MM.1S (cell line): ENCODE results near the gene CHORDC1.
"Not testable (repeated sequence)": the region's sequence is repeated elsewhere in the genome, so short reads cannot be mapped to it uniquely, and the experiment has no call there.

Experiments
- DNase-seq: peaks from one replicate; pipeline ENCODE4 v3.0.0-alpha.2; 2015
- H2AFZ ChIP-seq: fragments of 300-600 bp; sonication (generic); 2 replicates; pipeline ENCODE4 v1.6.0; 2016; ENCODE audit warnings: antibody characterized with exemption, low read length
- H3F3A ChIP-seq: fragments of 300-600 bp; sonication (generic); 2 replicates; pipeline ENCODE4 v1.6.1; 2016; ENCODE audit warnings: mild to moderate bottlenecking, antibody characterized with exemption, low read length, moderate library complexity, mixed read lengths; ENCODE audit not compliant: insufficient read depth
- H3K27ac ChIP-seq: fragments of 300-600 bp; sonication (generic); 2 replicates; pipeline ENCODE4 v1.5.1; 2016; ENCODE audit warnings: mild to moderate bottlenecking, low read length
- H3K27me3 ChIP-seq: fragments of 300-600 bp; sonication (generic); replicated peaks from 2 replicates; pipeline ENCODE4 v1.6.0; 2016; ENCODE audit warnings: low read length; ENCODE audit not compliant: insufficient read depth
- H3K36me3 ChIP-seq: fragments of 300-600 bp; sonication (generic); replicated peaks from 2 replicates; pipeline ENCODE4 v1.6.1; 2016; ENCODE audit warnings: mild to moderate bottlenecking, low read length, mixed read lengths; ENCODE audit not compliant: insufficient read depth
- H3K4me1 ChIP-seq: fragments of 300-600 bp; sonication (generic); 2 replicates; pipeline ENCODE4 v1.6.1; 2016; ENCODE audit warnings: low read length, mixed read lengths
- H3K4me2 ChIP-seq: fragments of 300-600 bp; sonication (generic); 2 replicates; pipeline ENCODE4 v1.6.0; 2016; ENCODE audit warnings: low read depth, low read length
- H3K4me3 ChIP-seq: fragments of 300-600 bp; sonication (generic); 2 replicates; pipeline ENCODE4 v1.5.1; 2016; ENCODE audit warnings: low read length, mixed read lengths
- H3K79me2 ChIP-seq: fragments of 300-600 bp; sonication (generic); 2 replicates; pipeline ENCODE4 v1.6.1; 2016; ENCODE audit warnings: mixed run types, low read length, mixed read lengths
- H3K9ac ChIP-seq: fragments of 300-600 bp; sonication (generic); 2 replicates; pipeline ENCODE4 v1.6.1; 2016; ENCODE audit warnings: low read length, mixed read lengths
- H3K9me2 ChIP-seq: fragments of 300-600 bp; sonication (generic); replicated peaks from 2 replicates; pipeline ENCODE4 v1.6.1; 2016; ENCODE audit warnings: mild to moderate bottlenecking, low read length, mixed read lengths; ENCODE audit not compliant: insufficient read depth
- H3K9me3 ChIP-seq: fragments of 300-600 bp; sonication (generic); replicated peaks from 2 replicates; pipeline ENCODE4 v1.6.1; 2016; ENCODE audit warnings: mild to moderate bottlenecking, low read length, mixed read lengths; ENCODE audit not compliant: insufficient read depth
- H4K20me1 ChIP-seq: fragments of 300-600 bp; sonication (generic); 2 replicates; pipeline ENCODE4 v1.6.1; 2016; ENCODE audit warnings: mild to moderate bottlenecking, low read length, moderate library complexity, mixed read lengths; ENCODE audit not compliant: insufficient read depth
- EZH2 ChIP-seq: fragments of 300-600 bp; sonication (generic); optimal IDR thresholded peaks from 2 replicates; pipeline ENCODE3; 2017; ENCODE audit warnings: low read depth, mild to moderate bottlenecking, antibody characterized with exemption, low read length, mixed read lengths
- EZH2phosphoT487 ChIP-seq: fragments of 300-600 bp; sonication (generic); IDR thresholded peaks from 2 replicates; pipeline ENCODE4 v1.6.1; 2018; ENCODE audit warnings: antibody characterized with exemption, low read length
- TF ChIP-seq, protein P1 (sequence below): fragments of 300-600 bp; sonication (generic); IDR thresholded peaks from 2 replicates; pipeline ENCODE4 v1.5.1; 2016; ENCODE audit warnings: antibody characterized with exemption, low read length, mixed read lengths

Gene CHORDC1

DNA sequence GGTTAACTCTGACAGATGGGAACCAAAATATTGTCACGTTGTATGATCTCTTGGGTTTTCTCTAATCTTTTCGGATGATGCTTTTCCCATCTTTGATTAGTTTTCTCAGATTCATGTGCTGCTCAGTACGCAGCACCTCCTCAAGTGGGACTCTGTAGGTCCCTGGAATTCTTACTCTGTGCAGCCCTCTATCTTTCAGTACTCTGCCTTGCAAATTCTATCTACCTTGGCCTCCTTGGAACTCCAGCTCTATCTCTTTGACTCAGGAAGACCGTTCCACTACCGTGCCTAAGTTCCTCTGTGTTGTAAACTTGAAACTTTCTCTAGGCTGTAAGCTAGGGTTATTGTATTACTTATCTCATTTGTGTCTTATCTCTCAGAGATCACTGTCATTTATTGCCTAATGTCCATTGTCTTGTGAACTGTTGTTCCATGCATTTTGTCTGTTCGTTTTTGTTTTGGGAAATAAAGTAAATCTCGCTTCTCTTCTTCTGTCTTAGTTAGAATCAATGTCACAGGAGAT is 20.1 kb upstream of the CHORDC1 start:
- no peak overlapping the region for H2AFZ ChIP-seq
- no peaks in the 10 kb centered on the region for H3K4me1 ChIP-seq
- no peak overlapping the region for H3K9ac ChIP-seq
- no peaks in the 10 kb centered on the region for H3F3A ChIP-seq
- DNase-seq: no peak
- H3K4me3 ChIP-seq: no peak overlapping the region
- no peak overlapping the region for H3K4me2 ChIP-seq
- no peaks in the 10 kb centered on the region for H3K9me2 ChIP-seq
- no peaks in the 10 kb centered on the region for H3K79me2 ChIP-seq
- H4K20me1 ChIP-seq: no peaks in the 10 kb centered on the region
- TF ChIP-seq, protein P1, sequence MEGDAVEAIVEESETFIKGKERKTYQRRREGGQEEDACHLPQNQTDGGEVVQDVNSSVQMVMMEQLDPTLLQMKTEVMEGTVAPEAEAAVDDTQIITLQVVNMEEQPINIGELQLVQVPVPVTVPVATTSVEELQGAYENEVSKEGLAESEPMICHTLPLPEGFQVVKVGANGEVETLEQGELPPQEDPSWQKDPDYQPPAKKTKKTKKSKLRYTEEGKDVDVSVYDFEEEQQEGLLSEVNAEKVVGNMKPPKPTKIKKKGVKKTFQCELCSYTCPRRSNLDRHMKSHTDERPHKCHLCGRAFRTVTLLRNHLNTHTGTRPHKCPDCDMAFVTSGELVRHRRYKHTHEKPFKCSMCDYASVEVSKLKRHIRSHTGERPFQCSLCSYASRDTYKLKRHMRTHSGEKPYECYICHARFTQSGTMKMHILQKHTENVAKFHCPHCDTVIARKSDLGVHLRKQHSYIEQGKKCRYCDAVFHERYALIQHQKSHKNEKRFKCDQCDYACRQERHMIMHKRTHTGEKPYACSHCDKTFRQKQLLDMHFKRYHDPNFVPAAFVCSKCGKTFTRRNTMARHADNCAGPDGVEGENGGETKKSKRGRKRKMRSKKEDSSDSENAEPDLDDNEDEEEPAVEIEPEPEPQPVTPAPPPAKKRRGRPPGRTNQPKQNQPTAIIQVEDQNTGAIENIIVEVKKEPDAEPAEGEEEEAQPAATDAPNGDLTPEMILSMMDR: no peak
- no peaks in the 10 kb centered on the region for H3K36me3 ChIP-seq
- H3K27me3 ChIP-seq: no peaks in the 10 kb centered on the region
- no peaks in the 10 kb centered on the region for H3K9me3 ChIP-seq
- no peak overlapping the region for H3K27ac ChIP-seq

DNA sequence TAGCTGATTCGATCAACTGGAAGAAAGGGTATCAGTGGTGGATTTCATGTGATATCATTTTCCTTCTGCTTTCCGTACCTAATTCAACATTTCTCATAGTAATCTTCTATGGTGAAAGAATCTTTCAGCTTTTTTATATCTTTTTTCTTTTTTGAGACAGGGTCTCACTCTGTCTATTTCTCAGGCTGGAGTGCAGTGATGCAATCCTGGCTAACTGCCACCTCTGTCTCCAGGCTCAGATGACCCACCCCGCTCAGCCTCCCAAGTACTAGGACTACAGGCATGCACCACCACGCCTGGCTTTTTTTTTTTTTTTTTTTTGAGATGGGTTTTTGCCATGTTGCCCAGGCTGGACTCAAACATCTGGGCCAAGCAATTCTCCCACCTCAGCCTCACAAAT is 18.6 kb upstream of the CHORDC1 start:
- H3K9ac ChIP-seq: no peak overlapping the region
- no peaks in the 10 kb centered on the region for H3K9me2 ChIP-seq
- no peaks in the 10 kb centered on the region for H3K4me1 ChIP-seq
- no peaks in the 10 kb centered on the region for H3K79me2 ChIP-seq
- H3K4me3 ChIP-seq: no peak overlapping the region
- TF ChIP-seq, protein P1: no peak
- no peak for TF ChIP-seq EZH2phosphoT487
- no peak for TF ChIP-seq EZH2
- no peaks in the 10 kb centered on the region for H4K20me1 ChIP-seq
- H3K4me2 ChIP-seq: no peak overlapping the region
- DNase-seq: no peak
- H3K27me3 ChIP-seq: no peaks in the 10 kb centered on the region
- H3F3A ChIP-seq: no peaks in the 10 kb centered on the region
- no peaks in the 10 kb centered on the region for H3K36me3 ChIP-seq
- no peaks in the 10 kb centered on the region for H3K9me3 ChIP-seq
- no peak overlapping the region for H2AFZ ChIP-seq
- H3K27ac ChIP-seq: no peak overlapping the region

DNA sequence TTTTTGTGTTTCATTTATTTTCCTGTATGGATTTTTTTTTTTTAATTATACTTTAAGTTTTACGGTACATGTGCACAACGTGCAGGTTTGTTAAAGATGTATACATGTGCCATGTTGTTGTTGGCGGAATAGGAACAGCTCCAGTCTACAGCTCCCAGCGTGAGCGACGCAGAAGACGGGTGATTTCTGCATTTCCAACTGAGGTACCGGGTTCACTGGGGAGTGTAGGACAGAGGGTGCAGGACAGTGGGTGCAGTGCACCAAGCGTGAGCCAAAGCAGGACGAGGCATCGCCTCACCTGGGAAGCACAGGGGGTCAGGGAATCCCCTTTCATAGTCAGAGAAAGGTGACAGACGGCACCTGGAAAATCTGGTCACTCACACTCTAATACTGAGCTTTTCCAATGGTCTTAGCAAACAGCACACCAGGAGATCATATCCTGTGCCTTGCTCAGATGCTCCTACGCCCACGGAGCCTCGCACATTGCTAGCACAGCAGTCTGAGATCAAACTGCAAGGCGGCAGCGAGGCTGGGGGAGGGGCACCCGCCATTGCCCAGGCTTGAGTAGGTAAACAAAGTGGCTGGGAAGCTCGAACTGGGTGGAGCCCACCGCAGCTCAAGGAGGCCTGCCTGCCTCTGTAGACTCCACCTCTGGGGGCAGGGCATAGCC is 17.3 kb upstream of the CHORDC1 start:
- H3K4me2 ChIP-seq, H3K27me3 ChIP-seq, H3K9ac ChIP-seq, H3K4me3 ChIP-seq, H3F3A ChIP-seq, H2AFZ ChIP-seq, DNase-seq, H3K79me2 ChIP-seq, H3K4me1 ChIP-seq, H3K9me3 ChIP-seq, H4K20me1 ChIP-seq, H3K9me2 ChIP-seq, H3K36me3 ChIP-seq, H3K27ac ChIP-seq: not testable (repeated sequence)

DNA sequence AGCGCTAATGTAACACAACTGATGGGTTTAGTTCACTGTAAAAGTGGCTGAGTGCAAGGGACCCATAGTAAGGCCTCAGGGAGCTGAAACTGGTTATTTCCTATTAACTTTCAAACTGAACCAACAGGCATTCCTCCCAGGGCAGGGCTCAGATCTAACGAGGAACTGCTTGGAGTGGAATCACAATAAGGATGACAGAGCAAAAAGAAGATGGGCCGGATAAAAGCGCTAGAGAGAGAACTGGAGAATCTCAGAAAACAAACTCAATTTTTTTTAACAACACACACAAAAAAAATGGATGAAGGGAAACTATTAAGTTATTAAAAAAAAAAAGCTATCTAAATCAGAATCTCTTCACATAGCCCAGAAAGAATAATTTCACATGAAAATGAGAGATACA is 14.2 kb upstream of the CHORDC1 start:
- Histone ChIP-seq H3K27ac (no peak overlapping the region), H3K36me3 (no peaks in the 10 kb centered on the region), H3F3A (no peaks in the 10 kb centered on the region), H3K9me2 (no peaks in the 10 kb centered on the region), H4K20me1 (no peaks in the 10 kb centered on the region), H3K4me1 (no peaks in the 10 kb centered on the region), H3K27me3 (no peaks in the 10 kb centered on the region), H3K9me3 (no peaks in the 10 kb centered on the region), H3K9ac (no peak overlapping the region), H3K4me2 (no peak overlapping the region), H3K79me2 (no peaks in the 10 kb centered on the region), H3K4me3 (no peak overlapping the region), H2AFZ (no peak overlapping the region)
- no peak for DNase-seq
- TF ChIP-seq, protein P1: no peak
- TF ChIP-seq EZH2phosphoT487 (no peak), EZH2 (no peak)
